Heart right ventricle (tissue), 16 donors: ENCODE results near the gene KRTAP6-3. TPM values are rescaled to one million over a fixed set of nuclear protein-coding genes. Genes with fewer than 3 reads are reported as not detected.

Experiments
- ATAC-seq, 8 donors: fragments of 200-7000 bp; cut with Tn5 transposase; one replicate each; pipeline ENCODE4 v1.9.1; 2020; ENCODE audit warnings: mild to moderate bottlenecking in 8 of 8, moderate library complexity in 8 of 8, moderate number of reproducible peaks in 1 of 8
- DNase-seq, 2 donors: peaks; one replicate each; pipeline ENCODE4 v3.0.0-alpha.2; 2020
- H3K27ac ChIP-seq, 10 donors: fragments of 200-600 bp; sonication (generic) in 2 of 10; one replicate each; pipeline versions ENCODE4 v1.5.0 to v1.8.0; 2020 to 2022; ENCODE audit warnings: mild to moderate bottlenecking in 3 of 10
- H3K27me3 ChIP-seq, 7 donors: fragments of 200-600 bp; one replicate each; pipeline ENCODE4 v1.8.0; 2021 to 2022; ENCODE audit warnings: mild to moderate bottlenecking in 2 of 7
- H3K36me3 ChIP-seq, 9 donors: fragments of 200-600 bp; sonication (generic) in 1 of 9; one replicate each; pipeline versions ENCODE4 v1.5.0 to v1.8.0; 2020 to 2022; ENCODE audit warnings: mild to moderate bottlenecking in 2 of 9
- H3K4me1 ChIP-seq, 9 donors: fragments of 200-600 bp; sonication (generic) in 1 of 9; one replicate each; pipeline versions ENCODE4 v1.5.0 to v1.8.0; 2020 to 2022; ENCODE audit warnings: mild to moderate bottlenecking in 4 of 9
- H3K4me3 ChIP-seq, 10 donors: fragments of 200-600 bp; sonication (generic) in 2 of 10; one replicate each; pipeline versions ENCODE4 v1.5.0 to v1.8.0; 2020 to 2022; ENCODE audit warnings: mild to moderate bottlenecking in 7 of 10, moderate library complexity in 2 of 10
- H3K9me3 ChIP-seq, 11 donors: fragments of 200-600 bp in 10 of 11; sonication (generic) in 2 of 11; one replicate each; pipeline versions ENCODE4 v1.5.0 to v1.8.0; 2013 to 2022; ENCODE audit warnings: mild to moderate bottlenecking in 2 of 11, control low read depth in 1 of 11, moderate library complexity in 1 of 11
- WGBS, 2 donors: extraction: QIAGEN DNeasy Blood & Tissue Kit; methylation state at CpG; one replicate each; pipeline ENCODE4 v1.1.7; 2013; ENCODE audit warnings: inconsistent platforms in 1 of 2; 5-methylcytosine and 5-hydroxymethylcytosine counted together
- intact Hi-C, 10 donors: fragments of 100-400 bp; cut with DNase I; formaldehyde crosslinking; loops; one replicate each; pipeline versions ENCODE4 v1.11.1 to v1.14.2; 2022
- polyA plus RNA-seq, 2 donors: library from polyadenylated mRNA; stranded (reverse); fragments of 200-250 nt; gene quantifications; one replicate each; pipeline ENCODE4 v1.2.3, GENCODE V29; 2013
- total RNA-seq, 10 donors: library from RNA; stranded (reverse); fragmentation: NEBNext Ultra II Directional in 3 of 10; extraction: Animal tissue kit (Norgen Biotek cat#: 25700) in 3 of 10; gene quantifications; one replicate each; pipeline versions ENCODE4 v1.2.1 to v1.2.4, GENCODE V29; 2021 to 2023
- TF ChIP-seq, protein P1 (sequence below), 9 donors: fragments of 200-600 bp; sonication (generic) in 2 of 9; IDR thresholded peaks; one replicate each; pipeline versions ENCODE4 v1.5.0 to v1.8.0; 2021 to 2022; ENCODE audit warnings: antibody characterized with exemption in 9 of 9, mild to moderate bottlenecking in 5 of 9, moderate library complexity in 1 of 9
- donor health status: Arrhythmogenic right ventricular cardiomyopathy.
- donor health status: ischemic (EF 13 %, LVEDD 7.1; RV severe dilation, severe dysfunction).
- donor health status: healthy with polysubstance abuse.
- donor health status: DM: no; HTN: yes; CAD: no.
- donor health status: DM: no; HTN: no; CAD: no.
- donor health status: ischemic (EF 25% LVEDD 6.9; RV normal size, moderate dysfunction).
- donor health status: ischemic (EF 25% LVEDD 5.7; RV mildly dilated, moderate dysfunction).
- donor health status: healthy.
- donor health status: DM: yes; HTN: yes; CAD: no.
- donor health status: Ischemic cardiomyopathy.
- donor health status: ischemic (EF 35%, LVEDD 5.7; RV mildly dilated, moderate dysfunction).
- donor health status: nonischemic (EF 11% LVEDD 7.7; RV severe dilation, severe dysfunction).
- donor health status: DM: yes; HTN: yes; CAD: no.
- donor health status: PGD.
- donor health status: ischemic (EF 29% LVEDD 5.4; RV normal size, mild dysfunction).
- donor health status: nonischemic (EF 23%, LVEDD 6.1; RV moderate dilation, normal function).

The KRTAP6-3 gene
- total and polyA plus RNA-seq, 12 donors = not detected

DNA sequence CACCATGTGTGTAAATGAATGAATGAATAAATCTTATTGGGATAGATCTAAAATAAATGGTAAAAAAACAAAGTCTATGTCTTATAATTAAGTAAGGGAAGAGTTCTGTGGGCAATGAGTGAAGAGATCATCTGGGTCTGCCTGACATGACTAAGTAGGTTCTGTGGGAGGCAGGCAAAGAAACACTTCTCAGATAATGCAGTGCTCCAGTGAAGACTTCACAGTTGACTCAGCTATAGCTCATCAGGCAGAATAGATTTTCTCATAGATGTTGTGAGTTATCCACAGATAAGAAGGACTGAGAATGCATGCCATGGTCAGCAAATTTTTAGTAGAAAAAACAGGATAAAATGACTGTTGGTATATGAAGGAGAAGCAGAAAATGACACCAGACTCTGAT, 14.5 kb upstream of the KRTAP6-3 start:
- no peak overlapping the region for H3K4me3 ChIP-seq
- ATAC-seq (no peak), DNase-seq (no peak)
- no peaks in the 10 kb centered on the region for H3K9me3 ChIP-seq
- no peaks in the 10 kb centered on the region for H3K36me3 ChIP-seq
- intact Hi-C loops = no loop called here
- TF ChIP-seq, protein P1, sequence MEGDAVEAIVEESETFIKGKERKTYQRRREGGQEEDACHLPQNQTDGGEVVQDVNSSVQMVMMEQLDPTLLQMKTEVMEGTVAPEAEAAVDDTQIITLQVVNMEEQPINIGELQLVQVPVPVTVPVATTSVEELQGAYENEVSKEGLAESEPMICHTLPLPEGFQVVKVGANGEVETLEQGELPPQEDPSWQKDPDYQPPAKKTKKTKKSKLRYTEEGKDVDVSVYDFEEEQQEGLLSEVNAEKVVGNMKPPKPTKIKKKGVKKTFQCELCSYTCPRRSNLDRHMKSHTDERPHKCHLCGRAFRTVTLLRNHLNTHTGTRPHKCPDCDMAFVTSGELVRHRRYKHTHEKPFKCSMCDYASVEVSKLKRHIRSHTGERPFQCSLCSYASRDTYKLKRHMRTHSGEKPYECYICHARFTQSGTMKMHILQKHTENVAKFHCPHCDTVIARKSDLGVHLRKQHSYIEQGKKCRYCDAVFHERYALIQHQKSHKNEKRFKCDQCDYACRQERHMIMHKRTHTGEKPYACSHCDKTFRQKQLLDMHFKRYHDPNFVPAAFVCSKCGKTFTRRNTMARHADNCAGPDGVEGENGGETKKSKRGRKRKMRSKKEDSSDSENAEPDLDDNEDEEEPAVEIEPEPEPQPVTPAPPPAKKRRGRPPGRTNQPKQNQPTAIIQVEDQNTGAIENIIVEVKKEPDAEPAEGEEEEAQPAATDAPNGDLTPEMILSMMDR (IDR thresholded peaks at IDR 0.05) = no peak
- H3K4me1 ChIP-seq = no peaks in the 10 kb centered on the region
- H3K27ac ChIP-seq = no peak overlapping the region
- no peaks in the 10 kb centered on the region for H3K27me3 ChIP-seq

- Histone ChIP-seq H3K27me3 (no peaks in the 10 kb centered on the region), H3K9me3 (no peaks in the 10 kb centered on the region), H3K27ac (no peak overlapping the region), H3K4me3 (no peak overlapping the region), H3K36me3 (no peaks in the 10 kb centered on the region), H3K4me1 (no peaks in the 10 kb centered on the region)
- ATAC-seq (no peak), DNase-seq (no peak)
- 28 to 33% methylated on average over 1 of the region's 1 CpG for WGBS, 2 donors
- TF ChIP-seq, protein P1 (IDR thresholded peaks at IDR 0.05) = no peak
- intact Hi-C loops = no loop called here
Measured at GRCh38 chr21:30579346-30579745, 12.9 kb upstream of the KRTAP6-3 start.

- WGBS, 2 donors = 50 to 55% methylated on average over 3 of the region's 3 CpGs
Measured at GRCh38 chr21:30580132-30580531, 12.1 kb upstream of the KRTAP6-3 start.

DNA sequence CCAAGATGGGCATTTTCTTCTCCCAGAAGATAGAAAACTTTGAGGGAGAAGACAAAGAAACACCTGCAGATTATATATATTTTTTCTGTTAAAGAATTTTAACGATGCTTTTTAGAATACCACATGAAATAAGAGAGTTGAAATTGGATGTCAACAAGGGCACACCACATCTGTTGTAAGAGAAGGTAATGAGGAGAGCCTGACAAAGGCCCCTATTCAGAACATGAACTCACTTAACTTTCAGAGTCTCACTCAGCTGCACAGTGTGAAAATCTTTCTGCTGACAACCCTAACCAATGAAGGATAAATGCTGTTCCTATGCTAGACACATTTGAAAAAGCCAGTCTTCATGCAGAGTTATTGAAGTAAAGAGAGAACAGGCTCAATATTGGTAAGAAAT, 9.4 kb upstream of the KRTAP6-3 start:
- Histone ChIP-seq H3K4me1 (no peaks in the 10 kb centered on the region), H3K27me3 (no peaks in the 10 kb centered on the region), H3K27ac (no peak overlapping the region), H3K9me3 (no peaks in the 10 kb centered on the region), H3K36me3 (no peaks in the 10 kb centered on the region), H3K4me3 (no peak overlapping the region)
- intact Hi-C loops = no loop called here
- ATAC-seq (no peak), DNase-seq (no peak)
- WGBS, 2 donors = 64 to 65% methylated on average over 1 of the region's 1 CpG
- TF ChIP-seq, protein P1 (IDR thresholded peaks at IDR 0.05) = no peak

More at GRCh38 chr21:30580132-30580531, 12.1 kb upstream of the KRTAP6-3 start:
- no peaks in the 10 kb centered on the region for H3K9me3 ChIP-seq
- no peak overlapping the region for H3K4me3 ChIP-seq
- no peak overlapping the region for H3K27ac ChIP-seq
- no peaks in the 10 kb centered on the region for H3K4me1 ChIP-seq
- no peak for ATAC-seq
- DNase-seq = no peak
- intact Hi-C loops = no loop called here
- TF ChIP-seq, protein P1 (IDR thresholded peaks at IDR 0.05) = no peak
- H3K27me3 ChIP-seq = no peaks in the 10 kb centered on the region
- no peaks in the 10 kb centered on the region for H3K36me3 ChIP-seq

DNA sequence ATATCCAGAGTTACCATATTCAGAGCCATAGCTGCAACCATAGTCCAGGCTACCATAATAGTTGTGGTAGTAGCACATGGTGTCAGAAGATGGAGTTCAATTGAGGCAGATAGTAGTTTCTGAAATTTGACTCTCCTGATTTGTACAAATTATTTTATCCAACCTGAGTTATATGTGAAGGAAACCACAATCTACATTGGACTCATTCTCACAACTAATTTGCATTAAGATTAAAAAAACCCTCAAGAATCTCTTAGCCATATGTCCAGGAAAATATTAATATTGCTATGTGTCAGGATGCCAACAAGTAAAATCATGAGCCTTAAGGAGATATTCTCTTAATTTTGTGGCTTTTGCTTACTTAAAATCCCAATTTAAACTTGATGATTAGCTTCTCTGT, 1.9 kb upstream of the KRTAP6-3 start, which contains the start of gene KRTAP22-2:
Gene KRTAP22-2 (minus strand): TSS at position 101 of the 400 bp plus-strand sequence.
- no peak within 1 kb of the TSS for H3K4me3 ChIP-seq
- H3K4me1 ChIP-seq = no peaks in the 10 kb centered on the region
- TF ChIP-seq, protein P1 (IDR thresholded peaks at IDR 0.05) = no peak
- no peaks in the 10 kb centered on the region for H3K27me3 ChIP-seq
- ATAC-seq = no peak
- no peaks in the 10 kb centered on the region for H3K36me3 ChIP-seq
- H3K27ac ChIP-seq = no peak within 1 kb of the TSS
- intact Hi-C loops = no loop called here
- no peaks in the 10 kb centered on the region for H3K9me3 ChIP-seq
- DNase-seq = no peak
